GM12865 (cell line): ENCODE data around the gene GGT5.

Experiments used
- DNase-seq: peaks from one replicate; pipeline ENCODE4 v3.0.0; 2010; ENCODE audit warnings: low read depth
- H3K4me3 ChIP-seq: 2 replicates; pipeline ENCODE4 v1.5.1; 2011; ENCODE audit warnings: mild to moderate bottlenecking, low read depth, low read length, control low read depth
- CTCF ChIP-seq: IDR thresholded peaks from 2 replicates; pipeline ENCODE4 v1.5.1; 2011; ENCODE audit warnings: low read length, control low read depth, low read depth, inconsistent platforms; ENCODE audit not compliant: insufficient read depth; ENCODE audit errors: missing control alignments

The GGT5 gene

GRCh38 chr22:24235315-24235714 lies 9.6 kb downstream of the GGT5 start:
- TF ChIP-seq CTCF, result no peak

GRCh38 chr22:24233816-24234215 lies 11.1 kb downstream of the GGT5 start:
- TF ChIP-seq CTCF, result no peak
- no peak for DNase-seq
- no peak overlapping the region for H3K4me3 ChIP-seq

More at GRCh38 chr22:24235315-24235714, 9.6 kb downstream of the GGT5 start:
- H3K4me3 ChIP-seq, result no peak overlapping the region
- DNase-seq, result no peak

GRCh38 chr22:24233235-24233634 lies 11.6 kb downstream of the GGT5 start:
- DNase-seq, result no peak
- TF ChIP-seq CTCF, result no peak
- H3K4me3 ChIP-seq, result no peak overlapping the region

GRCh38 chr22:24232725-24233124 lies 12.2 kb downstream of the GGT5 start:
- no peak for DNase-seq
- TF ChIP-seq CTCF, result no peak
- no peak overlapping the region for H3K4me3 ChIP-seq

- no peak overlapping the region for H3K4me3 ChIP-seq
- no peak for DNase-seq
- no peak for TF ChIP-seq CTCF
Observed at GRCh38 chr22:24232124-24232523, 12.8 kb downstream of the GGT5 start.

GRCh38 chr22:24231706-24232105 lies 13.2 kb downstream of the GGT5 start:
- TF ChIP-seq CTCF, result no peak
- no peak overlapping the region for H3K4me3 ChIP-seq
- no peak for DNase-seq

- DNase-seq, result peak; percentile 52
- TF ChIP-seq CTCF, result peak; percentile 63
- H3K4me3 ChIP-seq, result no peak overlapping the region
Observed at GRCh38 chr22:24230911-24231656, 13.8 kb downstream of the GGT5 start.
